GM23338 (cell line): Measurements from ENCODE around the gene SHISA3. TPM values are rescaled to one million over a fixed set of nuclear protein-coding genes. Genes with fewer than 3 reads are reported as not detected.
A peak's percentile ranks its signal among the peaks of the same experiment; 100 is the strongest.

Source experiments
- ATAC-seq: fragments of 200-7000 bp; cut with Tn5 transposase; 3 replicates; pipeline ENCODE4 v1.9.1; 2020
- DNase-seq: peaks from one replicate; pipeline ENCODE4 v3.0.0-alpha.2; 2015; ENCODE audit warnings: low spot score
- H2AFZ ChIP-seq: fragments of 200-600 bp; sonication (generic); 2 replicates; pipeline ENCODE4 v1.8.0; 2016; ENCODE audit warnings: antibody characterized with exemption, mild to moderate bottlenecking, moderate library complexity
- H3F3A ChIP-seq: fragments of 200-600 bp; sonication (generic); replicated peaks from 2 replicates; pipeline ENCODE4 v1.8.0; 2017; ENCODE audit warnings: antibody characterized with exemption, mixed run types, low read depth
- H3K27ac ChIP-seq: fragments of 200-600 bp; sonication (generic); 2 replicates; pipeline ENCODE4 v1.6.1; 2016; ENCODE audit warnings: low read depth
- H3K27me3 ChIP-seq: fragments of 200-600 bp; sonication (generic); 2 replicates; pipeline ENCODE4 v1.8.0; 2016; ENCODE audit warnings: mild to moderate bottlenecking, mixed run types, moderate library complexity; ENCODE audit not compliant: insufficient read depth
- H3K36me3 ChIP-seq: fragments of 200-600 bp; sonication (generic); 2 replicates; pipeline ENCODE4 v1.8.0; 2016; ENCODE audit warnings: mild to moderate bottlenecking; ENCODE audit not compliant: insufficient read depth
- H3K4me1 ChIP-seq: fragments of 200-600 bp; sonication (generic); 2 replicates; pipeline ENCODE4 v1.8.0; 2016; ENCODE audit warnings: mild to moderate bottlenecking, moderate library complexity; ENCODE audit not compliant: insufficient read depth
- H3K4me2 ChIP-seq: fragments of 200-600 bp; sonication (generic); 2 replicates; pipeline ENCODE4 v1.7.1; 2017; ENCODE audit warnings: mixed run types
- H3K4me3 ChIP-seq: fragments of 200-600 bp; sonication (generic); 2 replicates; pipeline ENCODE4 v1.6.1; 2016; ENCODE audit warnings: mixed run types
- H3K79me2 ChIP-seq: fragments of 200-600 bp; sonication (generic); replicated peaks from 2 replicates; pipeline ENCODE4 v1.8.0; 2017; ENCODE audit warnings: mild to moderate bottlenecking; ENCODE audit not compliant: insufficient read depth
- H3K9me2 ChIP-seq: fragments of 200-600 bp; sonication (generic); 2 replicates; pipeline ENCODE4 v1.8.0; 2017; ENCODE audit not compliant: insufficient read depth
- H4K20me1 ChIP-seq: fragments of 200-600 bp; sonication (generic); replicated peaks from 2 replicates; pipeline ENCODE4 v1.8.0; 2017; ENCODE audit warnings: mild to moderate bottlenecking; ENCODE audit not compliant: insufficient read depth
- H3K27ac Mint-ChIP-seq: 2 replicates; pipeline ENCODE4 v1.8.0; 2020; ENCODE audit warnings: inconsistent platforms, mild to moderate bottlenecking, moderate library complexity, mixed read lengths
- H3K27me3 Mint-ChIP-seq: 3 replicates; pipeline ENCODE4 v1.8.0; 2022; ENCODE audit warnings: low read depth, mild to moderate bottlenecking, moderate library complexity, mixed read lengths, inconsistent platforms; ENCODE audit not compliant: insufficient read depth, poor library complexity
- H3K36me3 Mint-ChIP-seq: 3 replicates; pipeline ENCODE4 v1.8.0; 2021; ENCODE audit warnings: low read depth, mild to moderate bottlenecking, inconsistent platforms, moderate library complexity, mixed read lengths
- H3K4me1 Mint-ChIP-seq: 3 replicates; pipeline ENCODE4 v1.8.0; 2020; ENCODE audit warnings: mild to moderate bottlenecking, inconsistent platforms, mixed read lengths
- H3K4me3 Mint-ChIP-seq: 3 replicates; pipeline ENCODE4 v1.8.0; 2021; ENCODE audit warnings: moderate library complexity, mild to moderate bottlenecking, inconsistent platforms, mixed read lengths
- H3K9me3 Mint-ChIP-seq: 3 replicates; pipeline ENCODE4 v1.8.0; 2020; ENCODE audit warnings: moderate library complexity, mild to moderate bottlenecking, inconsistent platforms, mixed read lengths
- EZH2 ChIP-seq: fragments of 200-600 bp; sonication (generic); IDR thresholded peaks from one replicate; pipeline ENCODE4 v1.8.0; 2017; ENCODE audit warnings: antibody characterized with exemption, mild to moderate bottlenecking, low read depth; ENCODE audit not compliant: unreplicated experiment
- JUNB ChIP-seq: IDR thresholded peaks from one replicate; pipeline ENCODE4 v1.6.1; 2016; ENCODE audit warnings: antibody characterized with exemption; ENCODE audit not compliant: unreplicated experiment
- NANOG ChIP-seq: IDR thresholded peaks from 2 replicates; pipeline ENCODE4 v1.6.1; 2016; ENCODE audit warnings: antibody characterized with exemption, borderline replicate concordance
- POLR2AphosphoS5 ChIP-seq: IDR thresholded peaks from 2 replicates; pipeline ENCODE4 v1.6.1; 2016; ENCODE audit warnings: antibody characterized with exemption, low read depth
- REST ChIP-seq: IDR thresholded peaks from one replicate; pipeline ENCODE4 v1.6.1; 2018; ENCODE audit warnings: antibody characterized with exemption; ENCODE audit not compliant: unreplicated experiment
- ZNF462 ChIP-seq: fragments of 250-450 bp; sonication (Bioruptor Pico); IDR thresholded peaks from 2 replicates; pipeline ENCODE4 v1.5.0; 2020; ENCODE audit warnings: mild to moderate bottlenecking, moderate library complexity
- long read RNA-seq: library from polyadenylated mRNA; unstranded; transcript quantifications from one replicate; pipeline ENCODE4 v2.0.0, GENCODE V29; 2020; ENCODE audit not compliant: unreplicated experiment
- polyA plus RNA-seq: library from polyadenylated mRNA; unstranded; fragments of >200 nt; fragmentation: Nextera tagmentation; extraction: Ambion mirVana; gene quantifications from 2 replicates; pipeline ENCODE4 v1.2.1, GENCODE V29; 2016
- total RNA-seq: library from RNA; depleted of rRNA; stranded (reverse); fragments of >200 nt; shearing (Covaris generic); gene quantifications from 2 replicates; pipeline ENCODE4 v1.2.3, GENCODE V29; 2014; rRNA removed

Gene SHISA3
- total RNA-seq (4.4 and 6.6 TPM in 2 replicates), polyA plus RNA-seq (3.5 and 5.0 TPM in 2 replicates)
- long read RNA-seq, partial matches to known transcripts, result 0 of 1 reads
- long read RNA-seq, other reads (novel, unspliced or antisense), result 0 of 1 reads

- H3K36me3 Mint-ChIP-seq, result peaks cover 8% of the 10 kb centered on the region
- Histone ChIP-seq H3K4me3 (peak within 1 kb of the TSS; percentile 64), H2AFZ (peak within 1 kb of the TSS; percentile 85), H3K27ac (no peak within 1 kb of the TSS), H3K4me2 (peak within 1 kb of the TSS; percentile 88), H3K9me2 (no peaks in the 10 kb centered on the region), H3K4me1 (peaks cover 40% of the 10 kb centered on the region), H3K79me2 (no peaks in the 10 kb centered on the region), H3F3A (peaks cover 22% of the 10 kb centered on the region), H3K36me3 (no peaks in the 10 kb centered on the region), H4K20me1 (no peaks in the 10 kb centered on the region), H3K27me3 (peaks cover 76% of the 10 kb centered on the region)
- H3K9me3 Mint-ChIP-seq, result peaks cover 6% of the 10 kb centered on the region; the same call in 2 of the 3 replicates
- TF ChIP-seq EZH2 (peak; percentile 66), ZNF462 (CRISPR knock-in tag) (no peak)
- H3K4me1 Mint-ChIP-seq, result peaks cover 57% of the 10 kb centered on the region
- ATAC-seq (peak; percentile 56), DNase-seq (peak; percentile 84)
- H3K27ac Mint-ChIP-seq, result no peak within 1 kb of the TSS
- H3K27me3 Mint-ChIP-seq, result peaks cover 69% of the 10 kb centered on the region
- peak within 1 kb of the TSS; percentile 87 for H3K4me3 Mint-ChIP-seq
These were observed at the start of gene SHISA3 for GRCh38 chr4:42396752-42397634. Gene SHISA3, plus strand, starts transcription at chr4:42397488. Its CDS starts 569 bp downstream, at chr4:42398057.

- Histone ChIP-seq H3K27me3 (no peaks in the 10 kb centered on the region), H3K4me3 (no peak overlapping the region), H3K4me1 (peaks cover 5% of the 10 kb centered on the region; the same call in 1 of the 2 replicates), H3K9me2 (peaks cover 9% of the 10 kb centered on the region), H4K20me1 (no peaks in the 10 kb centered on the region), H3K27ac (no peak overlapping the region), H2AFZ (no peak overlapping the region), H3K79me2 (no peaks in the 10 kb centered on the region), H3K4me2 (no peak overlapping the region), H3F3A (0 out of 2 replicates have a peak, but pooled peaks cover 5% of the 10 kb centered on the region), H3K36me3 (no peaks in the 10 kb centered on the region)
- no peaks in the 10 kb centered on the region for H3K9me3 Mint-ChIP-seq
- H3K4me1 Mint-ChIP-seq, result peaks cover 5% of the 10 kb centered on the region; the same call in 2 of the 3 replicates
- H3K4me3 Mint-ChIP-seq, result no peak overlapping the region
- no peaks in the 10 kb centered on the region for H3K36me3 Mint-ChIP-seq
- no peak for ATAC-seq
- H3K27ac Mint-ChIP-seq, result no peak overlapping the region
- H3K27me3 Mint-ChIP-seq, result peaks cover 6% of the 10 kb centered on the region
- no peak for DNase-seq
- TF ChIP-seq JUNB (no peak), REST (no peak), NANOG (no peak), POLR2AphosphoS5 (no peak)
These were observed 49.0 kb upstream of the SHISA3 start for GRCh38 chr4:42348247-42348646.
